H9 (cell line): ENCODE results near the gene TBC1D12. TPM values are rescaled to one million over a fixed set of nuclear protein-coding genes. Genes with fewer than 3 reads are reported as not detected.

Experiments
- DNase-seq: peaks from one replicate; pipeline ENCODE4 v3.0.0-alpha.2; 2017
- H2AFZ ChIP-seq: one replicate; pipeline ENCODE4 v1.6.1; 2013; ENCODE audit warnings: mild to moderate bottlenecking, low read length, control low read depth, moderate library complexity
- H2AK5ac ChIP-seq: 2 replicates; pipeline ENCODE4 v1.6.1; 2013; ENCODE audit warnings: low read length, control low read depth, mixed read lengths; ENCODE audit not compliant: insufficient read length
- H2BK120ac ChIP-seq: one replicate; pipeline ENCODE4 v1.6.1; 2013; ENCODE audit warnings: low read depth, mild to moderate bottlenecking, low read length, control low read depth, inconsistent platforms; ENCODE audit not compliant: poor library complexity, severe bottlenecking
- H2BK12ac ChIP-seq: 2 replicates; pipeline ENCODE4 v1.6.1; 2013; ENCODE audit warnings: low read length, control low read depth, mixed read lengths, low read depth; ENCODE audit not compliant: insufficient read length
- H2BK15ac ChIP-seq: 2 replicates; pipeline ENCODE4 v1.6.1; 2013; ENCODE audit warnings: low read depth, low read length, control low read depth
- H2BK20ac ChIP-seq: one replicate; pipeline ENCODE4 v1.6.1; 2013; ENCODE audit warnings: low read depth, mild to moderate bottlenecking, low read length, control low read depth, inconsistent platforms; ENCODE audit not compliant: poor library complexity, severe bottlenecking
- H2BK5ac ChIP-seq: 2 replicates; pipeline ENCODE4 v1.6.1; 2013; ENCODE audit warnings: low read length, control low read depth, mixed read lengths; ENCODE audit not compliant: insufficient read length
- H3K14ac ChIP-seq: 2 replicates; pipeline ENCODE4 v1.6.1; 2013; ENCODE audit warnings: low read length, control low read depth; ENCODE audit not compliant: insufficient read depth
- H3K18ac ChIP-seq: 2 replicates; pipeline ENCODE4 v1.6.1; 2013; ENCODE audit warnings: low read depth, mild to moderate bottlenecking, mixed read lengths, low read length, control low read depth; ENCODE audit not compliant: insufficient read length
- H3K23ac ChIP-seq: 2 replicates; pipeline ENCODE4 v1.6.1; 2013; ENCODE audit warnings: low read length, control low read depth, mixed read lengths, low read depth; ENCODE audit not compliant: insufficient read length
- H3K23me2 ChIP-seq: 2 replicates; pipeline ENCODE4 v1.6.1; 2013; ENCODE audit warnings: low read depth, mild to moderate bottlenecking, mixed read lengths, low read length, control low read depth; ENCODE audit not compliant: insufficient read length, poor library complexity, severe bottlenecking
- H3K27ac ChIP-seq: 2 replicates; pipeline ENCODE4 v1.5.1; 2013; ENCODE audit warnings: low read length, control low read depth, mixed read lengths, low read depth; ENCODE audit not compliant: insufficient read length
- H3K27me3 ChIP-seq: 2 replicates; pipeline ENCODE4 v1.6.1; 2013; ENCODE audit warnings: low read length, control low read depth, inconsistent platforms; ENCODE audit not compliant: insufficient read depth
- H3K4ac ChIP-seq: 2 replicates; pipeline ENCODE4 v1.6.1; 2013; ENCODE audit warnings: low read depth, mild to moderate bottlenecking, control low read depth, inconsistent platforms, low read length, moderate library complexity
- H3K4me1 ChIP-seq: 2 replicates; pipeline ENCODE4 v1.6.1; 2013; ENCODE audit warnings: low read length, control low read depth, inconsistent platforms; ENCODE audit not compliant: insufficient read depth
- H3K4me2 ChIP-seq: 2 replicates; pipeline ENCODE4 v1.6.1; 2013; ENCODE audit warnings: low read length, control low read depth, mixed read lengths; ENCODE audit not compliant: insufficient read length, insufficient read depth
- H3K56ac ChIP-seq: 2 replicates; pipeline ENCODE4 v1.6.1; 2013; ENCODE audit warnings: low read depth, mild to moderate bottlenecking, mixed read lengths, low read length, control low read depth; ENCODE audit not compliant: insufficient read length
- H3K79me1 ChIP-seq: 2 replicates; pipeline ENCODE4 v1.6.1; 2013; ENCODE audit warnings: low read depth, mild to moderate bottlenecking, moderate library complexity, low read length, control low read depth, inconsistent platforms; ENCODE audit not compliant: insufficient read depth, poor library complexity, severe bottlenecking
- H3K79me2 ChIP-seq: 2 replicates; pipeline ENCODE4 v1.6.1; 2013; ENCODE audit warnings: low read length, control low read depth, inconsistent platforms; ENCODE audit not compliant: insufficient read depth
- H3K9ac ChIP-seq: 2 replicates; pipeline ENCODE4 v1.6.1; 2013; ENCODE audit warnings: low read length, control low read depth, mixed read lengths; ENCODE audit not compliant: insufficient read length; ENCODE audit errors: extremely low read depth
- H3K9me3 ChIP-seq: one replicate; pipeline ENCODE4 v1.6.1; 2013; ENCODE audit warnings: low read depth, low read length, inconsistent platforms; ENCODE audit not compliant: control insufficient read depth
- H3T11ph ChIP-seq: one replicate; pipeline ENCODE4 v1.6.1; 2013; ENCODE audit warnings: mild to moderate bottlenecking, low read length, control low read depth, inconsistent platforms
- H4K20me1 ChIP-seq: one replicate; pipeline ENCODE4 v1.6.1; 2013; ENCODE audit not compliant: control insufficient read depth, insufficient read length, insufficient read depth
- H4K5ac ChIP-seq: 2 replicates; pipeline ENCODE4 v1.6.1; 2013; ENCODE audit warnings: low read depth, mild to moderate bottlenecking, mixed read lengths, low read length, control low read depth; ENCODE audit not compliant: insufficient read length
- H4K8ac ChIP-seq: replicated peaks from 2 replicates; pipeline ENCODE4 v1.6.1; 2013; ENCODE audit warnings: low read length, control low read depth, mixed read lengths, low read depth; ENCODE audit not compliant: insufficient read length
- H4K91ac ChIP-seq: 2 replicates; pipeline ENCODE4 v1.6.1; 2013; ENCODE audit warnings: low read depth, mild to moderate bottlenecking, moderate library complexity, mixed read lengths, low read length, control low read depth; ENCODE audit not compliant: insufficient read length
- H3K27ac Mint-ChIP-seq, 3 experiments: 2 replicates in 2 of 3; 3 replicates in 1 of 3; pipeline ENCODE4 v1.8.0; 2020 to 2021; ENCODE audit warnings: mixed read lengths in 3 of 3, mild to moderate bottlenecking in 1 of 3, moderate library complexity in 1 of 3
- H3K27me3 Mint-ChIP-seq: 2 replicates; pipeline ENCODE4 v1.8.0; 2021; ENCODE audit warnings: low read depth, mild to moderate bottlenecking, moderate library complexity, mixed read lengths
- H3K36me3 Mint-ChIP-seq, 3 experiments: 2 replicates in 2 of 3; 3 replicates in 1 of 3; pipeline ENCODE4 v1.8.0; 2020 to 2021; ENCODE audit warnings: low read depth in 3 of 3, mixed read lengths in 3 of 3; ENCODE audit not compliant: insufficient read depth in 1 of 3
- H3K4me1 Mint-ChIP-seq, 2 experiments: 2 replicates each; pipeline ENCODE4 v1.8.0; 2020; ENCODE audit warnings: mixed read lengths in 2 of 2
- H3K4me3 Mint-ChIP-seq, 2 experiments: 2 replicates in 1 of 2; 3 replicates in 1 of 2; pipeline ENCODE4 v1.8.0; 2020 to 2021; ENCODE audit warnings: mild to moderate bottlenecking in 2 of 2, mixed read lengths in 2 of 2, moderate library complexity in 1 of 2
- H3K9me3 Mint-ChIP-seq, 2 experiments: 2 replicates in 1 of 2; 3 replicates in 1 of 2; pipeline ENCODE4 v1.8.0; 2020; ENCODE audit warnings: mild to moderate bottlenecking in 2 of 2, mixed read lengths in 2 of 2, moderate library complexity in 1 of 2
- total RNA-seq: library from RNA; stranded (reverse); gene quantifications from 2 replicates; pipeline ENCODE4 v1.2.1, GENCODE V29; 2021
- TF ChIP-seq, protein P1 (sequence below): fragments of 200-600 bp; sonication (generic); conservative IDR thresholded peaks from 3 replicates; pipeline ENCODE4 v1.8.0; 2021; ENCODE audit warnings: antibody characterized with exemption, mild to moderate bottlenecking

TBC1D12 gene
- total RNA-seq, 1 experiment from 2014 or later, result 2.0 TPM

DNA sequence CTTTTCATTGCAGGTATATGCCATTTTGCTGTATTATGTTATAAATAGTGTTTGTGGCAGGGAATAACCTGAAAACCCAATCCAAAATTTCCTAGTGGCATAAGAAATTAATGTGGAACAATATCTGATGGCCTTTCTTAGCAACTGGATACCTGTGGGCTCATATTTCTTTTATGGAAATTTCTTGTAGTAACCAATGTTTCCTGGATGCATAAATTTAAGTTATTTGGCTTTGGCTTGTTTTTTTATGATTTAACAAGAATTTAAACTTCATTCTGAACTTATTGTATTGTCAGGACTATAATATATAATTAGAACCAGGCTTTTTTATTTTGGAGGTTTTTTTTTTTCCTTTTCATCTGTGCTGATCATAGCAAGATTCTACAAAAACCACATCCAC, 30.1 kb downstream of the TBC1D12 start:
- no peak overlapping the region for H3K27ac ChIP-seq
- Mint-ChIP-seq H3K36me3 (peaks cover 0 to 3% (median 2%) of the 10 kb centered on the region in 3 experiments; a peak in 3 of 7 replicates), H3K4me1 (no peaks in the 10 kb centered on the region), H3K27me3 (no peaks in the 10 kb centered on the region), H3K27ac (no peak overlapping the region), H3K9me3 (peaks cover 7 to 10% of the 10 kb centered on the region in 2 experiments), H3K4me3 (no peak overlapping the region)
- no peaks in the 10 kb centered on the region for H3K27me3 ChIP-seq
- H2BK5ac ChIP-seq, result no peak overlapping the region
- no peak overlapping the region for H2AFZ ChIP-seq
- H2BK20ac ChIP-seq, result no peak overlapping the region
- H3K4ac ChIP-seq, result no peak overlapping the region
- H3K23me2 ChIP-seq, result no peaks in the 10 kb centered on the region
- no peak overlapping the region for H2AK5ac ChIP-seq
- H3K79me1 ChIP-seq, result no peaks in the 10 kb centered on the region
- H2BK12ac ChIP-seq, result no peak overlapping the region
- no peaks in the 10 kb centered on the region; the same call in 1 of the 2 replicates for H3K4me1 ChIP-seq
- H3K18ac ChIP-seq, result no peak overlapping the region
- H3K9me3 ChIP-seq, result no peaks in the 10 kb centered on the region
- no peak overlapping the region for H2BK120ac ChIP-seq
- no peak overlapping the region for H4K8ac ChIP-seq
- no peak overlapping the region for H3T11ph ChIP-seq
- no peak overlapping the region for H3K4me2 ChIP-seq
- no peak overlapping the region for H3K56ac ChIP-seq
- TF ChIP-seq, protein P1, sequence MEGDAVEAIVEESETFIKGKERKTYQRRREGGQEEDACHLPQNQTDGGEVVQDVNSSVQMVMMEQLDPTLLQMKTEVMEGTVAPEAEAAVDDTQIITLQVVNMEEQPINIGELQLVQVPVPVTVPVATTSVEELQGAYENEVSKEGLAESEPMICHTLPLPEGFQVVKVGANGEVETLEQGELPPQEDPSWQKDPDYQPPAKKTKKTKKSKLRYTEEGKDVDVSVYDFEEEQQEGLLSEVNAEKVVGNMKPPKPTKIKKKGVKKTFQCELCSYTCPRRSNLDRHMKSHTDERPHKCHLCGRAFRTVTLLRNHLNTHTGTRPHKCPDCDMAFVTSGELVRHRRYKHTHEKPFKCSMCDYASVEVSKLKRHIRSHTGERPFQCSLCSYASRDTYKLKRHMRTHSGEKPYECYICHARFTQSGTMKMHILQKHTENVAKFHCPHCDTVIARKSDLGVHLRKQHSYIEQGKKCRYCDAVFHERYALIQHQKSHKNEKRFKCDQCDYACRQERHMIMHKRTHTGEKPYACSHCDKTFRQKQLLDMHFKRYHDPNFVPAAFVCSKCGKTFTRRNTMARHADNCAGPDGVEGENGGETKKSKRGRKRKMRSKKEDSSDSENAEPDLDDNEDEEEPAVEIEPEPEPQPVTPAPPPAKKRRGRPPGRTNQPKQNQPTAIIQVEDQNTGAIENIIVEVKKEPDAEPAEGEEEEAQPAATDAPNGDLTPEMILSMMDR, result no peak
- H4K5ac ChIP-seq, result no peak overlapping the region
- no peak for DNase-seq
- H2BK15ac ChIP-seq, result no peak overlapping the region
- H3K79me2 ChIP-seq, result no peaks in the 10 kb centered on the region
- no peak overlapping the region for H3K14ac ChIP-seq
- H3K9ac ChIP-seq, result no peak overlapping the region
- no peak overlapping the region for H4K91ac ChIP-seq
- no peak overlapping the region for H3K23ac ChIP-seq
- H4K20me1 ChIP-seq, result no peaks in the 10 kb centered on the region
